Stimulated activated CD4-positive, alpha-beta T cell treated with anti-CD3 and anti-CD28 coated beads, Interleukin-4, amount 100 ng/mL, for 48 hours (primary cell): ENCODE measurements around the gene GPRC5D.

ENCODE experiments used
- DNase-seq, 2 donors: peaks; one replicate each; pipeline ENCODE4 v3.0.0-alpha.2; 2020; ENCODE audit warnings: low read depth in 2 of 2

Gene GPRC5D

DNA sequence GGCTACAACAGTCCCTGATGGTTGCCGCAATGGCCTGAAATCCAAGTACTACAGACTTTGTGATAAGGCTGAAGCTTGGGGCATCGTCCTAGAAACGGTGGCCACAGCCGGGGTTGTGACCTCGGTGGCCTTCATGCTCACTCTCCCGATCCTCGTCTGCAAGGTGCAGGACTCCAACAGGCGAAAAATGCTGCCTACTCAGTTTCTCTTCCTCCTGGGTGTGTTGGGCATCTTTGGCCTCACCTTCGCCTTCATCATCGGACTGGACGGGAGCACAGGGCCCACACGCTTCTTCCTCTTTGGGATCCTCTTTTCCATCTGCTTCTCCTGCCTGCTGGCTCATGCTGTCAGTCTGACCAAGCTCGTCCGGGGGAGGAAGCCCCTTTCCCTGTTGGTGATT, 43.7 kb downstream of the GPRC5D start:
- no peak for DNase-seq

DNA sequence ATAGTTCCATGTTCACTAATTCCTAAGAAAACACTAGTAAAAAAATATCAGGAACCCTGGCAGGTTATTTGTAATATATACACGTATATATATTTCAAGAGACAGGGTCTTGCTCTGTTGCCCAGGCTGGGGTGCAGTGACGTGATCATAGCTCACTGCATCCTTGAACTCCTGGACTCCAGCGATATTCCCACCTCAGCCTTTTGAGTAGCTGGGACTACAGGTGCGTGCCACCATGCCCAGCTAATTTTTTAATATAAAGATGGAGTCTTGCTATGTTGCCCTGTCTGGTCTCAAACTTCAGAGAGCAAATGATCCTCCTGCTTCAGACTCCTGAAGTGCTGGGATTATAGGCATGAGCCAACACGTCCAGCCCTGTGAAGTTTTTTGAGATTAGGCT, 44.4 kb downstream of the GPRC5D start:
- DNase-seq: no peak

DNA sequence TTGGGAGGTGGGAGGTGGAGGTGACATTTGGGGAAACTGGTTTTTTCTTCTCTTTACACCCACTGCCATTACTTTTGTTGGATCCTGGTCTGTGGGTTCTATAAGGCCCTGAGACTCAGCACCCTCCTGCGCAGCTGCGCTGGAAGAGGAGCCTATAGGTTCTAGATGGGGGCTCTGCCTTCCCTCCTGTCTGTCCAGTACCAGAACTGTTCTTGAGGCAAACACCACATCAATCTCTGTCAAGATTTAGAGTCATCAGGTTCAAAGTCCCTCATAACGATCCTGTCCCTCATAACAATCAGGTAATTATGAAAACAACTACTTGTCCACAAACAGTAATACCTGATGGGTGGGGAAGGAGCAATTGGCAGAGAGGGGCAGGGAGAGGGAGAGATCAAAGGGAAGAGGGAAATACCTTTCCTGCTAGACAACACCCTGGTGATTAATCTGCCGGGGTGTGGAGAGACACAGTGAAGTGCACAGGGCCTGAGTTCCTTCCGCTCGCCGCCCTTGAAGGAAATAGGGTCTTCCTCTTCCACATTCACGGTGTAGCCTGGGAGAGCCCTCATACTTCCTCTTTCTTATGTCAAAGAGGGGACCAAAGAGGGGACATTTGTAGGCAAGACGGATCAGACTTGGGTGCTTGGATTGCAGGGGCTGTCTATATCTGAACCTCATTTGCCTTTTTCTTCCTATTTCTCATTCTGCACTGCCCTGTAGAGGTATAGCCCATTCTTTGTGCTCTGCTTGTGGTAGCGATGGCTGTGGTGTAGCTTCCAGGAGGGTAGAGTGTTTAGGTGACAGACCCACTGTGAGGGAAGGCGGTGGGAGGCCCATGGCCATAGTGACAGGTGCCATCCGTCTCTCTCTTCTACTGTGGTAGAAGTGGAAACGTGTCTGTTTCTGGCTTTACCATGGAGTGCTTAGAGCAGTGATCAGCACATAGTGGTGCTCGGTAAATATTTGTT, 48.0 kb downstream of the GPRC5D start:
- DNase-seq: no peak

DNA sequence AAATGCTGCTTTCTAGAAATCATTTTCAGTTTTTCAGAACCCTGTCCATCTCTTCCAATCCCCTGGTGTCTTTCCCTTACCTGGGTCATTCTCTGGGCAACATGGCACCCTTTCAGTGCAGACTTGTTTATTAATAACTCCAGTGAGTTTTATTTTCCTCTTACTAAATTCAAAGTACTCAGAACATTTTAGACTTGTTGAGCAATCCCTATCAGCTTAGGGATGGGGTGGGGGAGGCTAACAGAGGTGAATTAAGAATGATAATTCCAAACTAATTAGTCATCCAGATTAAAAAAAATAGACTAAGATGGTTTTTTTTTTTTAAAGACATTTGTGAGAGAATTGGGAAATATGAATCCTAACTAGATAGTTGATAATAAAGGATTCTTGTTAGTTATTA, 49.9 kb downstream of the GPRC5D start:
- no peak for DNase-seq

DNA sequence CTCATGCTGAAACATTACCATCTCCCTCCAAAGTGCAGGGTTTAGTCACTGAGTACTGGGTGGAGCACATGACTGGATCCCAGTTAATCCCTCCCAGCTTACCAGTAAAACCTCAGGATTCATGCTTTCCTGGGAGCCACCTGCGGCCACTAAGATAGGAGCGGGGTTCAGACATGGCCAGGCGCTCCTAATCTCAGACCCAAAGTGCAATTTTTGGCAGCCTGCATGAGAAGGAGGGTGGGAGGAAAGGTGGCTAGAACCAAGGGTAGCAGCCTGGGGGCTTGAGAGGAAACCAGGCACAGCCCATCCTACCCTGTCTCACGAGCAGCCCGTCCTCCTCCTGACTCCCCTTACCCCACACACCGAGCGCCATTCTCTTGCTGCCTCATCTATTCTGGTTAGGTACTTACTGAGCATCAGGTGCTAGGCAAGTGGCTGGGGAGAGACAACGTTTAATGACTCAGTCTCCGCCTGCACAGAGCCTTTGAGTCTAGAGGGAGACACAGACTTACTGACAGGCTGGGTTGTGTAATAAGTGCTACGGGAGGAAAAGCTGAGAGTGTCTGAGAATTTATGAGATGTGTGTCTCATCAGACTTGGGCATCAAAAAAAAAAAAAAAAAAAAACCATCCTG, 50.7 kb downstream of the GPRC5D start:
- peak in 1 of 2 donors; percentile 15 for DNase-seq

DNA sequence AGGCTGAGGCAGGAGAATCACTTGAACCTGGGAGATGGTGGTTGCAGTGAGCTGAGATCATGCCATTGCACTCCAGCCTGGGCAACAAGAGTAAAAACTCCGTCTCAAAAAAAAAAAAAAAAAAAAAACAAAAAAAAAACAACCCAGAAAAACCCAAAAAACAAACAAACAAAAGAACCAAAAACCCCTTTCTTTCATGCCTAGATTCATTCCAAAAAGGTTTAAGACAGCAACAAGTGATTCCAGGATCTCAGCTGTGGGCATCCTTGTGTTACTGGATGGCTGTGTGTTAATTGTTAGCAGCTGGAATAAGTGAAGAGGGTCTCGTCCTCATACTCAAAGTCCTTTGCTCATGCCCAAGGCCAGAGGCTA, 51.2 kb downstream of the GPRC5D start:
- DNase-seq: no peak

DNA sequence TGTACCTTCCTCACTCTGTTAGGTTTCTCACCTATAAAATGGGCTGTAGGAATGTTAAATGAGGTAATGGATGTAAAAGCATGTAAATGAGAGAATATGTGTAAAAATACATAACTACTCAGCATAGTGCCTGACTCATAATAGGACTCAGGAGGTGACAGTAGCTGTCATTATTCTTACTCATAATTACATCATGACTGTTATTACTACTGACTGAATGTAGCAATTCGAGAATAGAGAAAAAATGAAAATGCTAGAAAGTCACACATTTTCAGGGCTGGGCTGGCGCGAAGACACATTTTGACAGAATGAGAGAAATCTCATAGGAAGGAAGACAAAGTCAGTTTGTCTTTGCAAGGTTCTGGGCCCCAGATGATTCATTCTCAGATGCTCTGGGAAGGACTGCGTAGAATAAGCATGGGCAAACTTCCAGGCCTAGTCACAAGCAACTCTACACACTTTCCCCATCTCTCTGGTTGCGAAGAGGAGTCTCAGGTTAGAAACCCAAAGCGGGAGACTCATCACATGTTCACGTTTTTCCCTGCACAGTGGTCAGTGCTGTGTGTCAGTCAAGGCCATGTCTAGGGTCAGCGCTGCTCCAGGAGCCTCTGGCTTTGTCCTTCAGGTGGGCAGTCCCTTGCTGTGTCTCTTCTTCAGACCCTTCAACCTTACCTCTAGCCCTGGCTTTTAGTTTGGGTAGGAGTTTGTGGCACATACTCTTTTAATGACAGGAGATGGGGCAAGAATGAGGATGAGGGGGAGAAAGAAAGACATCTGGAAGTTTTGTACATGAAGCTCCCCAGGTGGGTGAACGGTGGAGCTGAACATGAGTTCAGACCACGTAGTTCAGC, 52.2 kb downstream of the GPRC5D start:
- DNase-seq: peak; percentile 35 to 61

DNA sequence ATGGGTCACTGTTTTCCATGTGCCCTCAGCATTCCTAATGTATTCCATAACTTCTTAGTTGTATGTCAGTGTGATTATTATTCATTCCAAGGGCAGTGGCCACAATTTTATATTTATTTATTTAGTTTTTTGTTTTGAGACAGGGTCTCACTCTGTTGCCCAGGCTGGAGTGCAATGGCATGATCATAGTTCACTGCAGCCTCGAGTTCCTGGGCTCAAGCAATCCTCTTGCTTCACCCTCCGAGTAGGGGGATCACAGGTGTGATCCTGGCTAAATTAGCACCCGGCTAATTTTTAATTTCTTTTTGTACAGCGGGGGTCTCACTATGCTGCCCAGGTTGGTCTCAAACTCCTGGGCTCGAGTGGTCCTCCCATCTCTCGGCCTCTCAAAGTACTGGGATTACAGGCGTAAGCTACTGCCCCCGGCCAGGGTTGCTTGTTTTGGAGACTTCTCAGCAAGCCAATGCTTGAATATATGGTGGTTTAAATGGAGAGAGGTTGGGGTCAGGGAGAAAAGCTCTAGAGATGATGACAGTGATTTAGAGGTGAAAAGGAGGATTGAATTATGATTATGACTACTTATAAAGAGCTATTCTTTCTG, 53.0 kb downstream of the GPRC5D start:
- DNase-seq: no peak

DNA sequence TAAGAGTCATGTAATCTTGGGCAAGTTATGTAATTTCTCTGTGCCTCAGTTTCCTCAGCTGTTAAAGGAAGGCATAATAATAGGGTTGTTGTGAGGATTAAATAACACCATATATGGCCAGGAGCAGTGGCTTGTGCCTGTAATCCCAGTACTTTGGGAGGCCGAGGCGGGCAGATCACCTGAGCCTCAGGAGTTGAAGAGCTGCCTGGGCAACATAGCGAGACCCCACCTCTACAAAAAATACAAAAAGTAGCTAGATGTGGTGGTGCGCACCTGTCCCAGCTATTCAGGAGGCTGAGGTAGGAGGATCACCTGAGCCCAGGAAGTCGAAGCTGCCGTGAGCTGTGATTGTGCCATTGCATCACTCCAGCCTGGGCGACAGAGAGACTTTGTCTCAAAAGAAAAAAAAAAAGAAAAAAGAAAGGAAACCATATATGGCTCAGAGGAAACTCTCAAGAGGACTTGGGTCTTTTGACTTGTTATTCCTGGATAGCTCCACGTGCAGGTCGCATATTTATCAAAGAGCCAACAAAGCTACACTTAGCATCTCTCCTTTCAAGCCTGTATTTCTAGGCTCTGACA, 53.7 kb downstream of the GPRC5D start:
- no peak for DNase-seq

DNA sequence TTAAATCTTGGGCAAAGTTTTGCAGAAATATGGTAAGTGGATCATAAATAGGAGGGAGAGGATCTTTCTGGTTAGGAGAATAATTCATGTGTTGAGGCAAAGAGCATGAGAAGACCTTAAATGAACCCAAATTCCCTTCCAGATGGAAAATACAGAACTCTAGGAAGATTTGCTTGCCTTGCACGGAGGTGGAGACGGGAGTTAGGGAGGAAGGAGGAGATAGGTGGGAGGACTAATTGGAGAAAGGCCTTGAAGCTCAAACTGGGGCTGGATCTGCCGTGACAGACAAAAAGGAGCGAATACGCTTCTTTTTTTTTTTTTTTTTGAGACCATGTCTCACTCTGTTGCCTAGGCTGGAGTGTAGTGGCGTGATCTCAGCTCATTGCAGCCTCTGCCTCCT, 54.7 kb downstream of the GPRC5D start:
- DNase-seq: no peak

DNA sequence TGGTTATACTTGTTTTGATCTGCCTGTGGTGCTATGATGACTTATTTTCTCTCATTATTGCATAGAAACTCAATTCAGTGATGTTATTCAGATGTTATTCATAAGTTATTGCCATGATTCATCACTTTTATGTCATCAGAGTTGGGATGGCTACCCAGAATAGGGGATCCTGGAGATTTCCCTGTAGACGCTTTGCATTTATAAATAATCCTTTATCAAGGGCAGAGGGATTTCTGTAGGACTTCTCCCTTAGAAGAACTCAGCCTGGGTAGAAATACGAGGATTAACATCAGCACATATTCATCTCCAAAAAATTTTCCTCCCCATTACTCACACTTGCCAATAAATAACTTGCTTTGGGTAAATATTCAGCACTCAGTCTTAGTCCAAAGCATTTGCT, 55.7 kb downstream of the GPRC5D start:
- no peak for DNase-seq

DNA sequence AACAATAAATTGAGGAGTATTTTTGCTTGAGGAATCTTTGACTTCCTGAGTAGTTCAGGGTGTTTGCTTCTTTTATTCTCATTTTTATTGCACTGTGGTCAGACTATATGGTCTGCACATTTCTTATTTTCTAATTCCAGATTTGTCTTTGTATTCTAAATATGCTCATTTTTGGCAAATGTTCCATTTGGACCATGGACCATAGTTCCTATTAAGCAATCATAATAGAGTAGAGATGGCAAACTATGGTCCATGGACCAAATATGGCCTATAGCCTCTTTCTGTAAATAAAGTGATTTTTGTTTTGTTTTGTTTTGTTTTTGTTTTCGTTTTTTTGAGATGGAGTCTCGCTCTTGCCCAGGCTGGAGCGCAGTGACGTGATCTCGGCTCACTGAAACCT, 58.5 kb downstream of the GPRC5D start:
- DNase-seq: no peak

DNA sequence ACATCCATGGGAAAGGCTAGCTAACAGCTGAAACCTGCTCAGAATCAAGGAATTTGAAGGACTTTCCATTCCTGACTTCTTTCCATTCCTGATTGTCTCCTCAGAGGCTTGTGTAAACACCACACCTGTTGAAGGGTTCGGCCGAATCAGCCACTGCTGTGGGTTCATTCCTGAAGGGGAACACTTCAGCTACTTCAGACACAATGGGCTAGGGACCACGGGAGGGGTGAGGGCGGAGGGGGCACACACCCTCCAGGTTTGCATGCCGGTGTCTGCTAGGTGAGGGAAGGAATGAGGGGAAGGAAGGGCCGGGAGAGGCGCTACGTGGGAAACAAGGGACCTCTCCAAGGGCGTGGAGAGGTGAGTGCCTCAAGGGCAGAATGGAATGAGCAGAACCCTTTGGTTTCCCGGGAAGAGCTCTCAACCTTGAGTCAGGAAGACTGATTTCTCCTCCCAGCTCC, 59.3 kb downstream of the GPRC5D start:
- no peak for DNase-seq

DNA sequence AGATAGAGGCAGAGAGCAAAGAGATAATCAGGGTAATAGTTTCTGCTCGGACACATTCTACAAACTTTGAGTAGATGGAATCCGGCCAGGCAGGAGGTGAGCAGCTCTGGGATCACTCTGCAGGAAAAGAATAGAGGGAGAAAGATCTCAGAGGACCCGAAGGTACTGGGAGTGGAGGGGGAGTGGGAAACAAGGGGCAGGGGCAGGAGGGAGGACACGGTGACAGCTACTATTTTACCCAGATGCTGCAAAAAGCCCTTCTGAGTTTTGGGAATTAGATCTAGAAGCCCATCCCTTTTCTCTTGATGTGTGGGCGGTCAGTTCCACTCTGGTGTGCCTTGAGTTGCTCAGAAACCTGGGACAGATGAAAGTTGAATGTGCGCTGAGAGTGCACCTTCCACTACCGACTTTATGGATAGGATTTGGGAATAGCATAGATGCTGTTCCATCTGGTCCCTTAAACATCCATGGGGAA, 60.1 kb downstream of the GPRC5D start:
- DNase-seq: no peak

DNA sequence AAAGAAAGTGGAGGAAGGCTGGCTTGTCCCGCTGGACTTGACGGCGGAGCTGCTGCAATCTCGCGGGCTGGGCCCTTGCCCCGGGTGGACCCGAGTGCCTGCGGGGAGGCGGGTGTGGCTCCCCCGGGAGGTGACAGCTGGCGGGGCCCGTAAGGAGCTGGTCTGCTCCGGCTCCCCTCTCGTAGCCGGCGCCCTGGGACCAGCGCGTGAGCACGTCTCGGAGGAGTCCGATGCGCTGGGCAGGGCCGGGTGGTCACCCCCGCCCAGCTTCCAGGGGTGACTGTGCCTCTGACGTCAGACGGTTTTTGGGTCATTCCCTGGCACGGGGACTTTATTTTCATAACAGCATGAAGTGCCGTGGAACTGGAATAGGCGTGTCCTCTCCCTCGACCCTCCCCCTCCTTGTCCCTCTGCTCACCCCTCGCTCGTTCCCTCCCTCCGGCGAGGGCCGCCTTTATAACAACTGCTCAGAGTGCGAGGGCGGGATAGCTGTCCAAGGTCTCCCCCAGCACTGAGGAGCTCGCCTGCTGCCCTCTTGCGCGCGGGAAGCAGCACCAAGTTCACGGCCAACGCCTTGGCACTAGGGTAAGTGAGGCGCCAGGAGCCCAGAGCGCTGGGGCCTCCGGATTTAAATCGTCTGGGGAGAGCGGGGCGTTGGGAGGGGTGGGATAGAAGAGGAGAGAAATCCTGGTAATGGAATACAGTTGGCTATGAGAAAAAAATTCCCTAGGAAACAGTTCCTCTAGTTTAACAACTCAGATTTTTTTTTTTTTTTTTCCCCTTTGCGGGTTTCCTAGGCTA, 60.7 kb downstream of the GPRC5D start, which contains the start of gene GPRC5A:
GPRC5A (plus strand) TSS at position 483 of the 801 bp plus-strand sequence. CDS start 16,688 bp downstream, outside the sequence.
- DNase-seq: peak; percentile 4 to 9
